Upper lobe of left lung (tissue), 6 donors: ENCODE measurements around the gene TTBK2. TPM values are rescaled to one million over a fixed set of nuclear protein-coding genes. Genes with fewer than 3 reads are reported as not detected.

Source experiments
- ATAC-seq, 2 donors: fragments of 200-7000 bp; cut with Tn5 transposase; one replicate each; pipeline ENCODE4 v1.9.1; 2022; ENCODE audit warnings: mild to moderate bottlenecking in 2 of 2, moderate library complexity in 2 of 2; ENCODE audit not compliant: low FRiP score in 2 of 2
- DNase-seq, 2 donors: peaks; one replicate each; pipeline ENCODE4 v3.0.0-alpha.2; 2019 to 2020
- H3K27ac ChIP-seq, 4 donors: fragments of 200-600 bp; sonication (generic); one replicate each; pipeline ENCODE4 v1.5.1; 2016 to 2019
- H3K27me3 ChIP-seq, 4 donors: fragments of 200-600 bp; sonication (generic); one replicate each; pipeline ENCODE4 v1.5.1; 2017 to 2019
- H3K36me3 ChIP-seq, 4 donors: fragments of 200-600 bp; sonication (generic); one replicate each; pipeline ENCODE4 v1.5.1; 2016 to 2019
- H3K4me1 ChIP-seq, 4 donors: fragments of 200-600 bp; sonication (generic); one replicate each; pipeline ENCODE4 v1.5.1; 2018 to 2019
- H3K4me3 ChIP-seq, 4 donors: fragments of 200-600 bp; sonication (generic); one replicate each; pipeline ENCODE4 v1.5.1; 2017 to 2019; ENCODE audit warnings: mild to moderate bottlenecking in 2 of 4, moderate library complexity in 1 of 4
- H3K9me3 ChIP-seq, 4 donors: fragments of 200-600 bp; sonication (generic); one replicate each; pipeline ENCODE4 v1.5.1; 2018 to 2019
- CTCF ChIP-seq, 6 experiments: fragments of 450-650 bp in 4 of 6; fragments of 200-600 bp in 2 of 6; sonication (generic) in 2 of 6; IDR thresholded peaks; one replicate each; pipeline ENCODE4 v1.5.1; 2016 to 2019; ENCODE audit warnings: antibody characterized with exemption in 6 of 6
- EP300 ChIP-seq, 4 donors: sonication (generic); formaldehyde crosslinking; IDR thresholded peaks; one replicate each; pipeline ENCODE4 v1.5.1; 2017; ENCODE audit warnings: antibody characterized with exemption in 4 of 4, control low read depth in 2 of 4
- POLR2A ChIP-seq, 4 donors: fragments of 450-650 bp; IDR thresholded peaks; one replicate each; pipeline ENCODE4 v1.5.1; 2016 to 2017; ENCODE audit warnings: antibody characterized with exemption in 4 of 4, mild to moderate bottlenecking in 2 of 4
- POLR2AphosphoS5 ChIP-seq, 2 donors: sonication (generic); formaldehyde crosslinking; IDR thresholded peaks; one replicate each; pipeline ENCODE4 v1.5.1; 2017; ENCODE audit warnings: antibody characterized with exemption in 2 of 2
- WGBS, 2 donors: methylation state at CpG; one replicate each; pipeline ENCODE4 v1.1.5; 2017 to 2018; 5-methylcytosine and 5-hydroxymethylcytosine counted together
- total RNA-seq, 6 donors: library from RNA; depleted of rRNA in 4 of 6; stranded (reverse); fragments of >200 nt in 4 of 6; gene quantifications; one replicate each; pipeline versions ENCODE4 v1.1.0 to v1.2.1, GENCODE V29; 2016 to 2021
- donor health status: DM: no; HTN: no; CAD: no; lungs with moderate emphysema.
- donor health status: DM: no; HTN: yes; CAD: no; lungs with severe emphysema.

The TTBK2 gene
- total RNA-seq, 6 donors from 2014 or later: 8.2 to 28.3 (median 13.2) TPM

DNA sequence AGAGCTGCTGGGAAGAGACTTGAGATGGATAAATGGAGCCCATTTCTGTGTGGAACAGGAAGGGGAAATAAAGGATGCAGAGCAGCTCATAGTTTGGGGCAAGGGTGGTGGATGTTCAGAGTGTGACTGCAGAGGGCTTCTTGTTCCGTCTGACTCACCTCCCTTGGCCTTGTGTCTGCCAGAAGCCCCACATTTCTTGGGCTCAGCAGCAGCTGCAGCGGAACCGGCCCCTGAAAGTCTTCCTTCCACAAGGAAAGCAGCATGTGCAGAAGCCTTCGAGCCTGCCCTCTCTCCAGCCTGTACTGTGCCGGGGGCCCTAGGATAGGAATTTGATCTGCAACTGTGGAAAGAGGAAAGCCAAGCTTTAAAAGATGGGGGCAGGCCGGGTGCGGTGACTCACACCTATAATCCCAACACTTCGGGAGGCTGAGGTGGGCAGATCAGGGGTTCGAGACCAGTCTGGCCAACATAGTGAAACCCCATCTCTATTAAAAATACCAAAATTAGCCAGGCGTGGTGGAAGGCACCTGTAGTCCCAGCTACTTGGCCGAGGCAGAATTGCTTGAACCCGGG is 195.2 kb downstream of the TTBK2 start:
- Histone ChIP-seq H3K36me3 (peaks cover 9 to 99% (median 67%) of the 10 kb centered on the region in 4 donors), H3K4me1 (peaks cover 0 to 15% (median 11%) of the 10 kb centered on the region in 4 donors), H3K4me3 (no peak overlapping the region), H3K27ac (no peak overlapping the region), H3K27me3 (no peaks in the 10 kb centered on the region), H3K9me3 (no peaks in the 10 kb centered on the region)
- WGBS, 2 donors: 91 to 95% methylated on average over 11 to 12 of the region's 12 CpGs
- ATAC-seq (no peak), DNase-seq (no peak)
- no peak for TF ChIP-seq EP300 (IDR thresholded peaks at IDR 0.05)
- no peak for TF ChIP-seq CTCF (IDR thresholded peaks at IDR 0.05)
- no peak for TF ChIP-seq POLR2A (IDR thresholded peaks at IDR 0.05)
- TF ChIP-seq POLR2AphosphoS5 (IDR thresholded peaks at IDR 0.05): no peak

- H3K27ac ChIP-seq: no peak overlapping the region
- TF ChIP-seq EP300 (IDR thresholded peaks at IDR 0.05): no peak
- TF ChIP-seq CTCF (IDR thresholded peaks at IDR 0.05): no peak
- TF ChIP-seq POLR2AphosphoS5 (IDR thresholded peaks at IDR 0.05): no peak
- no peak for TF ChIP-seq POLR2A (IDR thresholded peaks at IDR 0.05)
- H3K9me3 ChIP-seq: no peaks in the 10 kb centered on the region
- no peak overlapping the region for H3K4me3 ChIP-seq
- peaks cover 0 to 15% (median 11%) of the 10 kb centered on the region in 4 donors for H3K4me1 ChIP-seq
- WGBS, 2 donors: 94 to 95% methylated on average over 4 to 6 of the region's 6 CpGs
- no peaks in the 10 kb centered on the region for H3K27me3 ChIP-seq
- DNase-seq (peak in 1 of 2 donors; percentile 24), ATAC-seq (no peak)
- peaks cover 9 to 99% (median 67%) of the 10 kb centered on the region in 4 donors for H3K36me3 ChIP-seq
Measured at GRCh38 chr15:42724276-42724675, 196.3 kb downstream of the TTBK2 start.

- TF ChIP-seq POLR2A (IDR thresholded peaks at IDR 0.05) (no peak), EP300 (IDR thresholded peaks at IDR 0.05) (no peak), CTCF (IDR thresholded peaks at IDR 0.05) (no peak), POLR2AphosphoS5 (IDR thresholded peaks at IDR 0.05) (no peak)
Measured at GRCh38 chr15:42723068-42723467, 197.5 kb downstream of the TTBK2 start.

DNA sequence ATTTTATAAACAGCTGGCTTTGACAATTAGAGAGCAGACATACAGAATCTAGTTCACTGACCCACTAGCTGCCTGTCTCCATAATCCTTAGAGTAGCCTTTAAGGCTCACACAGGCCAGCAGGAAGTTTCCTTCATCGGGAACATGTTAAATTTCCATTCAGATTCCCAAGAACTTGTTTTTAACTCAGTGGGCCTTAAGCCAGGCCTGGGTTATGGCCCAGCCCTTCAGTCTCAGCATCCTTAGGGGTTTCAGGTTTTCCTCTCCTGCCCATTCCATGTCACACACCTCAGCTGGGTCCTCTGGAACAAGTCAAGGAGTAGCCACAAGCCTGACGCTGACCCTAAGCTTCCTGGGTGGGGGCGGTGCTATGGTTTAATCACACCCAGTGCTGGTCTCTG is 198.7 kb downstream of the TTBK2 start:
- Histone ChIP-seq H3K4me3 (no peak overlapping the region), H3K27me3 (no peaks in the 10 kb centered on the region), H3K9me3 (no peaks in the 10 kb centered on the region), H3K4me1 (no peaks in the 10 kb centered on the region), H3K27ac (no peak overlapping the region), H3K36me3 (peaks cover 9 to 96% (median 57%) of the 10 kb centered on the region in 4 donors)
- 75 to 81% methylated on average over 3 of the region's 3 CpGs for WGBS, 2 donors
- ATAC-seq: no peak
- TF ChIP-seq POLR2AphosphoS5 (IDR thresholded peaks at IDR 0.05) (no peak), POLR2A (IDR thresholded peaks at IDR 0.05) (no peak), EP300 (IDR thresholded peaks at IDR 0.05) (no peak), CTCF (IDR thresholded peaks at IDR 0.05) (no peak)
- no peak for DNase-seq

More at GRCh38 chr15:42723068-42723467, 197.5 kb downstream of the TTBK2 start:
- peaks cover 9 to 99% (median 60%) of the 10 kb centered on the region in 4 donors for H3K36me3 ChIP-seq
- peaks cover 0 to 8% (median 7%) of the 10 kb centered on the region in 4 donors for H3K4me1 ChIP-seq
- ATAC-seq (no peak), DNase-seq (no peak)
- H3K4me3 ChIP-seq: no peak overlapping the region
- no peaks in the 10 kb centered on the region for H3K27me3 ChIP-seq
- no peaks in the 10 kb centered on the region for H3K9me3 ChIP-seq
- WGBS, 2 donors: 89 to 90% methylated on average over 4 of the region's 4 CpGs
- no peak overlapping the region for H3K27ac ChIP-seq

GRCh38 chr15:42721016-42721415 is 199.6 kb downstream of the TTBK2 start:
- 69 to 88% methylated on average over 5 to 6 of the region's 6 CpGs for WGBS, 2 donors
- no peak for TF ChIP-seq POLR2A (IDR thresholded peaks at IDR 0.05)
- no peak for TF ChIP-seq EP300 (IDR thresholded peaks at IDR 0.05)
- TF ChIP-seq CTCF (IDR thresholded peaks at IDR 0.05): no peak
- TF ChIP-seq POLR2AphosphoS5 (IDR thresholded peaks at IDR 0.05): no peak
- ATAC-seq: no peak

More at GRCh38 chr15:42721016-42721415, 199.6 kb downstream of the TTBK2 start:
- no peak overlapping the region for H3K4me3 ChIP-seq
- no peaks in the 10 kb centered on the region for H3K27me3 ChIP-seq
- H3K4me1 ChIP-seq: no peaks in the 10 kb centered on the region
- no peak overlapping the region for H3K27ac ChIP-seq
- peaks cover 9 to 87% (median 50%) of the 10 kb centered on the region in 4 donors for H3K36me3 ChIP-seq
- no peaks in the 10 kb centered on the region for H3K9me3 ChIP-seq
- no peak for DNase-seq
